Subcutaneous adipose tissue (tissue), 4 donors: ENCODE results near the gene SLU7. TPM values are rescaled to one million over a fixed set of nuclear protein-coding genes. Genes with fewer than 3 reads are reported as not detected.

Experiments used
- CTCF ChIP-seq: fragments of 450-650 bp; IDR thresholded peaks from one replicate; pipeline ENCODE4 v1.5.1; 2016; ENCODE audit warnings: low read depth, mild to moderate bottlenecking, control low read depth, antibody characterized with exemption, moderate library complexity
- total RNA-seq, 4 donors: library from RNA; depleted of rRNA; stranded (reverse); fragments of >200 nt; gene quantifications; one replicate each; pipeline ENCODE4 v1.1.0, GENCODE V29; 2016

Gene SLU7
- total RNA-seq, 4 donors from 2014 or later, result 42.8 to 98.0 (median 70.5) TPM

GRCh38 chr5:160441311-160441781 is 22.5 kb upstream of the SLU7 start:
- no peak for TF ChIP-seq CTCF

GRCh38 chr5:160439205-160439600 is 20.3 kb upstream of the SLU7 start:
- TF ChIP-seq CTCF, result no peak

- TF ChIP-seq CTCF, result no peak
These were observed 19.7 kb upstream of the SLU7 start for GRCh38 chr5:160438316-160439204.

GRCh38 chr5:160437271-160437670 is 18.4 kb upstream of the SLU7 start:
- no peak for TF ChIP-seq CTCF

GRCh38 chr5:160436017-160436416 is 17.1 kb upstream of the SLU7 start:
- no peak for TF ChIP-seq CTCF

GRCh38 chr5:160435532-160435931 is 16.7 kb upstream of the SLU7 start:
- TF ChIP-seq CTCF, result no peak

GRCh38 chr5:160434022-160434531 is 15.2 kb upstream of the SLU7 start:
- TF ChIP-seq CTCF, result no peak
